ENCODE results near the gene RAB27A.
"Not testable (repeated sequence)": the region's sequence is repeated elsewhere in the genome, so short reads cannot be mapped to it uniquely, and the experiment has no call there.

RAB27A gene

GRCh38 chr15:55281517-55282228, 7.9 kb downstream of the RAB27A start:
- H3F3A ChIP-seq (ENCODE audit: insufficient read depth, low read length) = no peaks in the 10 kb centered on the region
- no peaks in the 10 kb centered on the region for H3K9me2 ChIP-seq (ENCODE audit: low read depth, low read length)
- no peak for TF ChIP-seq CTCF (IDR thresholded peaks at IDR 0.05; ENCODE audit: low read length)
- no peak for TF ChIP-seq EZH2 (IDR thresholded peaks at IDR 0.05; ENCODE audit: borderline replicate concordance, low read length)

DNA sequence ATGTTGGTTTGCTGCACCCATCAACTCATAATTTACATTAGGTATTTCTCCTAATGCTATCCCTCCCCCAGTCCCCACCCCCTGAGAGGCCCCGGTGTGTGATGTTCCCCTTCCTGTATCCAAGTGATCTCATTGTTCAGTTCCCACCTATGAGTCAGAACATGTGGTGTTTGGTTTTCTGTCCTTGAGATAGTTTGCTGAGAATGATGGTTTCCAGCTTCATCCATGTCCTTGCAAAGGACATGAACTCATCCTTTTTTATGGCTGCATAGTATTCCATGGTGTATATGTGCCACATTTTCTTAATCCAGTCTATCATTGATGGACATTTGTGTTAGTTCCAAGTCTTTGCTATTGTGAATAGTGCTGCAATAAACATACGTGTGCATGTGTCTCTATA, 9.0 kb downstream of the RAB27A start:
- not testable (repeated sequence) for H4K20me1 ChIP-seq (ENCODE audit: insufficient read depth, low read length); H3K27me3 ChIP-seq (ENCODE audit: insufficient read depth, low read length); H3K36me3 ChIP-seq (ENCODE audit: insufficient read depth, low read length); H3K27ac ChIP-seq (ENCODE audit: low read depth, low read length, poor library complexity, severe bottlenecking); H3F3A ChIP-seq (ENCODE audit: insufficient read depth, low read length); H3K9me3 ChIP-seq (ENCODE audit: low read length); H2AFZ ChIP-seq (ENCODE audit: low read length); H3K9ac ChIP-seq (ENCODE audit: low read length); H3K4me3 ChIP-seq (ENCODE audit: low read depth, low read length, poor library complexity, severe bottlenecking); H3K4me2 ChIP-seq (ENCODE audit: low read length); H3K9me2 ChIP-seq (ENCODE audit: low read depth, low read length)
- Histone ChIP-seq H3K4me1 (ENCODE audit: insufficient read depth, low read length, severe bottlenecking) (peaks cover 39% of the 10 kb centered on the region), H3K79me2 (ENCODE audit: insufficient read depth, low read length) (peaks cover 10% of the 10 kb centered on the region; the same call in 1 of the 2 replicates)

More at GRCh38 chr15:55281517-55282228, 7.9 kb downstream of the RAB27A start:
- Histone ChIP-seq H3K4me2 (ENCODE audit: low read length) (no peak overlapping the region), H3K4me3 (ENCODE audit: low read depth, low read length, poor library complexity, severe bottlenecking) (no peak overlapping the region), H3K27ac (ENCODE audit: low read depth, low read length, poor library complexity, severe bottlenecking) (no peak overlapping the region), H3K36me3 (ENCODE audit: insufficient read depth, low read length) (no peaks in the 10 kb centered on the region), H3K79me2 (ENCODE audit: insufficient read depth, low read length) (peaks cover 6% of the 10 kb centered on the region; the same call in 1 of the 2 replicates), H3K4me1 (ENCODE audit: insufficient read depth, low read length, severe bottlenecking) (peaks cover 39% of the 10 kb centered on the region), H4K20me1 (ENCODE audit: insufficient read depth, low read length) (no peaks in the 10 kb centered on the region), H3K9me3 (ENCODE audit: low read length) (no peaks in the 10 kb centered on the region), H3K9ac (ENCODE audit: low read length) (no peak overlapping the region), H2AFZ (ENCODE audit: low read length) (no peak overlapping the region), H3K27me3 (ENCODE audit: insufficient read depth, low read length) (no peaks in the 10 kb centered on the region)

DNA sequence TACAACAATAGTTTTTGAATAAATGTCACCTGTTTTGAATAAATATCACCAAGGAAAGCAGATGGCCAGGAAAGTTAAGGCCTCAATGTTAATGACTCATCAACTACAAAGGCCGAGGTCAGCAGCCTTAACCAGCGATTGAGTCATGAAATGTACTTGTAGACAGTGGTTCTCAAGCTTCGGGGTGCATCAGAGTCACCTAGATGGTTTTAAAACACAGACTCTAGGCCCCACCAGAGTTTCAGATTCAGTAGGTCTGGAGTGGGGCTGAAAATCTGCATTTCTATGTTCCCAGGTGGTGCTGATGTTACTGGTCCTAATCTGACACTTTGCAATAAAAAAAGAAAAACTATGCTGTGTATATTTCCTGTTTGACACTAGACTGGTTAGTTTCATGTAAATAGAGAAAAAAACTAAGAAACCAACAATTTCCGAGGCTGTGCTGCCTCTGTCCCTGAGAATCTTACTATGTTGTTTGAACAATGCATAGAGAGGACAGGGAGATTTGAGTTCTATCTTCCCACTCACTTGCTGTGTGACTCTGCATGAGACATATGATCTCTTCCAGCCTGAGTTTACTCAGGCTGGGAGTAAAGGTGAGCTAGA, 9.8 kb downstream of the RAB27A start:
- Histone ChIP-seq H3K9me2 (ENCODE audit: low read depth, low read length) (no peaks in the 10 kb centered on the region), H4K20me1 (ENCODE audit: insufficient read depth, low read length) (no peaks in the 10 kb centered on the region), H3K9ac (ENCODE audit: low read length) (no peak overlapping the region; the same call in 1 of the 2 replicates), H3K27ac (ENCODE audit: low read depth, low read length, poor library complexity, severe bottlenecking) (peak overlapping the region; percentile 62), H3K4me3 (ENCODE audit: low read depth, low read length, poor library complexity, severe bottlenecking) (no peak overlapping the region), H3K4me2 (ENCODE audit: low read length) (peak overlapping the region; percentile 12; the same call in 1 of the 2 replicates), H3K27me3 (ENCODE audit: insufficient read depth, low read length) (no peaks in the 10 kb centered on the region), H3K4me1 (ENCODE audit: insufficient read depth, low read length, severe bottlenecking) (peaks cover 32% of the 10 kb centered on the region), H2AFZ (ENCODE audit: low read length) (no peak overlapping the region), H3K79me2 (ENCODE audit: insufficient read depth, low read length) (peaks cover 14% of the 10 kb centered on the region; the same call in 1 of the 2 replicates), H3K9me3 (ENCODE audit: low read length) (no peaks in the 10 kb centered on the region), H3F3A (ENCODE audit: insufficient read depth, low read length) (no peaks in the 10 kb centered on the region), H3K36me3 (ENCODE audit: insufficient read depth, low read length) (no peaks in the 10 kb centered on the region)
- TF ChIP-seq CTCF (IDR thresholded peaks at IDR 0.05; ENCODE audit: low read length) = no peak
- no peak for TF ChIP-seq EZH2 (IDR thresholded peaks at IDR 0.05; ENCODE audit: borderline replicate concordance, low read length)
